Measurements from ENCODE around the gene RNF151.

RNF151 gene

DNA sequence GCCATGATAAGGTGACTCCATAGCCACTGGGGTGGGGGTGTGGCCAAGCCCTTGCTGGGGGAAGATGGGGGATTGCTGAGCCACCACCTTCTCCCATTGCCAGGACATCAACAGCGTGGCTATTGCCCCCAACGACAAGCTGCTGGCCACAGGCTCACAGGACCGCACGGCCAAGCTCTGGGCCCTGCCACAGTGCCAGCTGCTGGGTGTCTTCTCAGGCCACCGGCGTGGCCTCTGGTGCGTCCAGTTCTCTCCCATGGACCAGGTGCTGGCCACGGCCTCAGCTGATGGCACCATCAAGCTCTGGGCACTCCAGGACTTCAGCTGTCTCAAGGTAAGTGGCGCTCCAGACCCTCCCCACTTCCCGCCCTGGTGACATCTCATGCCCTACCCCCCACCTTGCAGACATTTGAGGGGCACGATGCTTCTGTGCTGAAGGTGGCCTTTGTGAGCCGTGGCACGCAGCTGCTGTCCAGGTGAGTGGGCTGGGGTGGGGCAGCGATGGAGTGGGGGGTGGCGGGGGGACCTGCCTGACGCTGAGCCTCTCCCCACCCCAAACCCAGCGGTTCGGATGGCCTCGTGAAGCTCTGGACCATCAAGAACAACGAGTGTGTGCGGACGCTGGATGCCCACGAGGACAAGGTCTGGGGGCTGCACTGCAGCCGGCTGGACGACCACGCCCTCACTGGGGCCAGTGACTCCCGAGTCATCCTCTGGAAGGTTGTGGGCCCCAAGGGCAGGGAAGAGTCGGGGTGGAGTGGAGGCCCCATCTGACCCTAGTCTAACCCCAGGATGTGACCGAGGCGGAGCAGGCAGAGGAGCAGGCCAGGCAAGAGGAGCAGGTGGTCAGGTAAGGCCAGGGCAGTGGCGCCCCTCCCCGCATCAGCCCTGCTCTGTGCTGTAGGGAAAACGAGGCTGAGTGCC is 10.6 kb downstream of the RNF151 start:
- DNase-seq (ENCODE audit: low read depth, low spot score): no peak

DNA sequence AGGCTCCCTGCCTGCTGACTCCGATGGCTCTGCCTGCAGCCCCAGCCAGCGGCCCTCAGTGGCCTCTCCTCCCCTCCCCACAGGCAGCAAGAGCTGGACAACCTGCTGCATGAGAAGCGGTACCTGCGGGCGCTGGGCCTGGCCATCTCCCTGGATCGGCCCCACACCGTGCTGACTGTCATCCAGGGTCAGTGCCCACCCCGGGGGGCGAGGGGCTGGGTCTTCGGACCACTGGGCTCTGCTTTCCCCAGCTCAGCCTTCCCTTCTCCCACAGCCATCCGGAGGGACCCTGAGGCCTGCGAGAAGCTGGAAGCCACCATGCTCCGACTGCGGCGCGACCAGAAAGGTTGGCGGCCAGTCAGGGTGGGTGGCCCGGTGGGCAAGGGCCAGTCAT is 11.2 kb downstream of the RNF151 start:
- no peak for DNase-seq (ENCODE audit: low read depth, low spot score)

DNA sequence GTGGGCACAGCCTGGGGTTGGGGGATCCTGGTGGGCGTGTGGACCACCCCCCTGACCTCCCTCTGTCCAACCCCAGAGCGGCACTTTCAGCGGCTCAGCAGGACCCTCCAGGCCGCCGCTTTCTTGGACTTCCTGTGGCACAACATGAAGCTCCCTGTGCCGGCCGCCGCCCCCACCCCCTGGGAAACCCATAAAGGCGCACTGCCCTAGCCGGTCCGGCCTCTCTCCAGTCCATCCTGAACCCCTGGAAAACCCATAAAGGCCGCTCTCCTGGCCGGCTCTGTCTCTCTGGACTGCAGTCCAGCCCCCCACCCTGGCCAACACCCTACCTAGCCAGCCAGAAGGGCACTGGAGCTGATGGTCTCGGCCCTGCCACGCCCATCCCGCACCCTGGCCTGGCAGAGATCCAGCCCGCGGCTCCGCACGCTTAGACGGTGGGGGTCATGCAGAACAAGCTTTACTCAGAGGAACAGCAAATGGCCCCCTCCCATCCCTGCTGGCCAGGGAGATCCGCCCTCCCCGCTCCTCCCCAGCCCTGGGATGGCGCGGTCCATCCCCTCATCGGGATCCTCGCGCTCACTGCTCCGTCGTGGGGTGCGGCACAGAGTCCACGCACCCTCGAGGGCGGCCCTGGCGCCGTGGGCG is 11.9 kb downstream of the RNF151 start:
- DNase-seq (ENCODE audit: low read depth, low spot score): no peak

DNA sequence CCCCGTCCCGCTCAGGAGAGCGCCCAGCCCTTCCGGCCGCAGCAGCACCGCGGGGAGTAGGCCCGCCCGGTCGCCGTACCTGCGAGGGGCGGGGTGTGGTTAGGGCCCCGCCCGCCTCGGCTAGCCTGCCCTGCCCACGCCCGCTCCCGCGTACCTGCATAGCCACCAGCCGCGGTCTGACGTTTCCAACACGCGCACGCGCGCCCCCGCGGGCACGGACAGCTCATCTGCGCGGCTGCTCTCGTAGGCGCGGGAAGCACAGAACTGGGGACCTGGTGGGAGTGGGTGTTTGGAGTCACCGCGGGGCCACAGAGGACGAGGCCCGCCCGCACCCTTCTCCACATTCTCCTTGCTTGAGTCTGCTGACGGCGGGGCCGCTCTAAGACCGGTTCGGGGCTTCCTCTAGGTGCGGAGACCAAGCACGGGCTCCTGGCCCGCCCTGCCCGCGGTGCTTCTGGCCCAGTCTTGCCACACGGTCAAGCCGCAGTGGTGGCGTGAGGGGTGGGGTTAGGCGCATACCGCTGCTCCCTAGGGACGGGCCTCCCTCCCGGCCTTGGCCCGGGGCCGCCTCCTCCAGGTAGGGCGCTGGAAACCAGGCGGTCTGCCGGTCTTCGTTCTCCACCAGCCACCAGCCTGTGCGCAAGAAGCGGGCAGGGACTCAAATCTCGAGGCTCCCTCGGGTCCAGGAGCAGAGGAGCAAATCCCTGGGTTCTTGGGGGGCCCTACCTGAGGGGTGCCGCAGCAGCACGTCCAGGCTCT is 12.8 kb downstream of the RNF151 start:
- DNase-seq (ENCODE audit: low read depth, low spot score): no peak

DNA sequence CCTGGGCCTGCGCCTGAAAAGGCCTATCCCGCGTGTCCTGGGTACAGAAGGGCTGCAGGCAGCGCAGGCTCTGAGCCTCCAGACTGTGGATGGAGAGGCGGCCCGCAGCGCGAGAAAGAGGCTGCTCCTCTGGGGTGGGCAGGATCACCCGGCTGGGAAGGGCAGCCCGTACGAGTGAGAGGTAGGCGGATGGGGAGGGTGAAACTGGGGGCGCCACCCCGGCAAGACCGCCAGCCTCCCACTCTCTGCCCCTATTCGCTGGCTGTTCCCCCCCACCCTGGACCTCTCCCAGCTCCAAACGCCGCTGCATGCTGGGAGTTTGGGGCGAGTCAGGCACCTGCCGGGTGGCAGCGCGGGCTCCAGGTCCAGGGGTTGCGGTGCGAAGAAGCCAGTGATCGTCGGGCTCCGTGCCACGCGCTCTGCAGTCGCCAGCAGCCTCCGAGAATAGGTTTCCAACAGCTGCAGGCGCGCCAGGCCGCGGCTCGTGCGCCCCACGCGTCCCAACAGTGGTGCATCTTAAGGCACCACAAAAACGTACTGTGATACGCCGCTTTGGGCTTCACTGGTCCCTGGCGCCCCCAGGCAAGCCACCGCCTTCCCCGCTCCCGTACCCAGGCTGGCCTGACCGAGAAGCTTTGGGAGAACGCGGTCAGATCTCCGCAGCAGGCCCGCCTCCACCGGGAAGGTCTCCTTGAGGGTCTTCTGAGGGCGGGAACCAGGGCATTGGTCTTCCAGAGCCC is 13.5 kb downstream of the RNF151 start:
- DNase-seq (ENCODE audit: low read depth, low spot score): no peak

DNA sequence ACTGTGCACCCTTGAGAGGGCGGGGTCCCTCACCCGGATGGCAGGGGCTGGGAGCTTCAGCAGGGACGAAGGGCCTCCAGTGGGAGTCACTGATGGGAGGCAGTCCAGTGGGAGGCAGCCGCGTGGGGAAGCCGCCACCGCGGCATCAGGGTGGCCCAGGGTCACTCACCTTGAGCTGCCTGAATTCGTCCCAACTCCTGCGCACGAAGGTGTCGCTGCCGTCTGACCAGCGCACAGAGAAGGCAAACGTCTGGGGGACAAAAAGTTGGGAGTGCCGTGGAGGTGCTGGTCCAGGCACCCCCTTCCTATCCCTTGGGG is 14.1 kb downstream of the RNF151 start:
- no peak for DNase-seq (ENCODE audit: low read depth, low spot score)

DNA sequence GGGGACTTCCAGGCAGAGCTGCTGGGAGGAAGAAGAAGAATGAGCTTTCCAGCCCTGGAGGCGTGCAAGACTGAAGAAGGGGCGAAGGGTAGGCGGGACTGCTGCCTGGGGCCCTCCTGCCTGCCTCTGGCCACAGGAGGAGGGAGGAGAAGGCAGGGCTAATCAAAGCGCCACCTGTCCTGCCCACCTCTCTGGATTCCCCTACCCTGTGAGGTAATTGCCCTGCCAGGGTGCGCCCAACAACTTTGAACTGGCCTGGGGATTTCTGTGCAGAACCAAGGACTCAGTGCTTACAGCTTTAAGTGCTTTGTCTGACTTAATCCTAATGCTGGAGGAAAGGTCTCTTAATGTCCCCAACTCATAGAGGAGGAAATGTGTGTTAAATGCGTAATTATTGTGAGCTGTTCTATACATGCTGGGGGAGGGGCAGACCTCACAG is 14.8 kb downstream of the RNF151 start, which contains the start of gene NOXO1:
Gene NOXO1, minus strand, starts transcription at position 72 of the 439 bp plus-strand sequence. CDS start 290 bp downstream, outside the sequence.
- no peak for DNase-seq (ENCODE audit: low read depth, low spot score)

DNA sequence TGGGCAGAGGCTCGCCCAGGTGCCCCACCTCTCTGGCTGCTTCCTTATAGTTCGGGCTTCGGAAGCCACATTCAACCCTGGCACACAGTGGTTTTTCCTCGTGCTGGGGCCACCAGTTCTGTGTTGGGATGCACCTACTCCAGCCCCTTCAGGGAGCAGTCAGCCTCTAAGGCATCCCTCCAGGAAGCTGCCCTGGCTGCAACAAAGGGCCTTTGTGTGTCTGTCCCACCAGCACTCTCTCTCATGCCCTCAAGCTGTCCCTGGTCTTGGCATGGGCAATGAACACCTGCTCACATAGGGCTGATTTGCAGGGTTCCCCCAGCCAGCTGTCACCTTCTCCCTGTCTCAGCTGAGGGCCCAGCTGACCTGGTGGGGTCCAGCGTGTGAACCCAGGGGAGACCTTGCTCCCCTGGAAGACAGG is 15.4 kb downstream of the RNF151 start:
- no peak for DNase-seq (ENCODE audit: low read depth, low spot score)

DNA sequence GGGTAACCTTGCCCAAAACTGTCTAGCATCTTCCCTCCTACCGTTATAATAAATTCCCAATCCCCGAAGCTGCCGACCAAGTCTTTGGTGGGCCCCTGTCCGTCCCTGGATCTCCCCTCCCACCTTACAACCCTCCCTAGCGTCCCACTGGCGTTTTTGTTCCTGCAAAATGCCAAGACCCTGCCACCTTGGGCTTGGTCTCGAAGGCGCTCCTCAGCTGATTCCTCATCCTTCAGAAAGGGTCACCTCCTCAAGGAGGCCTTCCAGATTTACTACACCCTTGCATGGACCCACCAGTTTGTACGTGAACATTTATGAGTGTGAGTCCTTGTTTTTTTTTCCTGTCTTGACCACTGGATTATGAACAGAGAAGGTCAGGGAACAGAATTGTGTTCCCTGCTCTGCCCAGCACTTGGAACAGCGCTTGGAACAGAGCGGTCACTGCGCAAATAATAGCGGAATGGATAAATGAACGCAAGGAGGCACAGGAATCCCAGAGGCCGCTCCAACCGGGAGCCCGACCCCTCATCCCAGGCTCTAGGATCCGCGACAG is 16.4 kb downstream of the RNF151 start:
- DNase-seq (ENCODE audit: low read depth, low spot score): no peak

DNA sequence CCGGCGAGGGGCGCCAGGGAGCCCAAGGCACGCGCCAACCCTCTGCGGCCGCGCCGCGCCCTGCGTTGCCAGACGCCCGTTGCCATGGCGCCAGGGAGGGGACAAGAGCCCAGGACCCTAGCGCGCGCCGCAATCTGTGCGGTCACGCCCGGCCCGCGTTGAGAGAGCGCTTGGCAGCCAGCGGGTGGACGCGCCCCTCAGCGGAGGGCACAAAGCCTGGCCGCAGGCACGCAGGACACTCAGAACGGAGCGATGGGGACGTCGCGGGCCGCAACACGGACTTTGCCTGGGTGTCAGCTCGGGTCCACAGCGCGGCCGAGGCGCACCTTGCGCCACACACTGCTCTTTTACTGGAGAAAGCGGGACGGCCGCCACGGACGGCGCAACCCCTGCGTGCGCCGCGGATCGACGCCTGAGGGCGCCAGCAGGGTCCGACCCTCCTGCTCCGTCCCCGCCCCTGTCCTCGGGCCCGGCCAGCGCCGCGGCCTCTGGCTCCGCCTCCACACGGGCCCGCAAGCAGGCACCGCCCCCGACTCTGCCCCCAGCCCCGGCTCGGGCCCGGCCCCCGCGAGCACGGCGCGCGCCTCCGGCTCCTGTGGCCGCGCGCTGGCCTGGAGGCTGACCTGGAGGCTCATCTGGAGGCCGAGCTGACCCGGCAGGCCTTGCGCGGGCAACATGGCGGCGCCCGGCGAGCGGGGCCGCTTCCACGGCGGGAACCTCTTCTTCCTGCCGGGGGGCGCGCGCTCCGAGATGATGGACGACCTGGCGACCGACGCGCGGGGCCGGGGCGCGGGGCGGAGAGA is 17.1 kb downstream of the RNF151 start, which contains the start of gene GFER:
Gene GFER, plus strand, starts transcription at position 650 of the 803 bp plus-strand sequence. Its CDS starts 26 bp downstream, at position 676.
- DNase-seq (ENCODE audit: low read depth, low spot score): no peak

DNA sequence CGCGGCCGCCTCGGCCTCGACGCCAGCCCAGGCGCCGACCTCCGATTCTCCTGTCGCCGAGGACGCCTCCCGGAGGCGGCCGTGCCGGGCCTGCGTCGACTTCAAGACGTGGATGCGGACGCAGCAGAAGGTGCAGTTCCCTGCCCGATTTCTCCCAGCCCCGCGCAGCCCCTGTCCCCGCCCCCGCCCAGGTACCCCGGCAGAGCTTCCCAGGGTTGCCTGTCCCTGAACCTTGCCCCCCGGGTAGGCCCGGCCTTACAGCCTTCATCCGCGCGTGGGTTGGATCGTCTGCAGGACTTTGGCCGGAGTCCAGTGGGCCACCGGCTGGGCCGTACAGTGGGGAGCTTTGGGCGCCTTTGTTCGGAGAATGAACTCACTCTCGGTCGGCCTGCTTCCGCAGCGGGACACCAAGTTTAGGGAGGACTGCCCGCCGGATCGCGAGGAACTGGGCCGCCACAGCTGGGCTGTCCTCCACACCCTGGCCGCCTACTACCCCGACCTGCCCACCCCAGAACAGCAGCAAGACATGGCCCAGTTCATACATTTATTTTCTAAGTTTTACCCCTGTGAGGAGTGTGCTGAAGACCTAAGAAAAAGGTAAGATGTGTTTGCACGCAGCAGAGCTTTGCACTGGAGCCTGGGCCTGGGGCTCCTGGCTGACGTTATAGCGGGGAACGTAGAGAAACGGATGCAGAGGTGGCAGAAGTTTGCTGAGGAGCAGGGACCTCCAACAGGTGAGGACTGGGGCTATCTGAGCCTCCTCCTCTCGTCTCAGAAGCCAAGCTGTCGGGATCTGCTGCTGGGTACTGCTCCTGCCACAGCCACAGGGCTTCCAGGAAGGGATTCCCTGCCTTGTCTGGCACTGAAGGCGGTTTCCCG is 17.9 kb downstream of the RNF151 start:
- no peak for DNase-seq (ENCODE audit: low read depth, low spot score)

DNA sequence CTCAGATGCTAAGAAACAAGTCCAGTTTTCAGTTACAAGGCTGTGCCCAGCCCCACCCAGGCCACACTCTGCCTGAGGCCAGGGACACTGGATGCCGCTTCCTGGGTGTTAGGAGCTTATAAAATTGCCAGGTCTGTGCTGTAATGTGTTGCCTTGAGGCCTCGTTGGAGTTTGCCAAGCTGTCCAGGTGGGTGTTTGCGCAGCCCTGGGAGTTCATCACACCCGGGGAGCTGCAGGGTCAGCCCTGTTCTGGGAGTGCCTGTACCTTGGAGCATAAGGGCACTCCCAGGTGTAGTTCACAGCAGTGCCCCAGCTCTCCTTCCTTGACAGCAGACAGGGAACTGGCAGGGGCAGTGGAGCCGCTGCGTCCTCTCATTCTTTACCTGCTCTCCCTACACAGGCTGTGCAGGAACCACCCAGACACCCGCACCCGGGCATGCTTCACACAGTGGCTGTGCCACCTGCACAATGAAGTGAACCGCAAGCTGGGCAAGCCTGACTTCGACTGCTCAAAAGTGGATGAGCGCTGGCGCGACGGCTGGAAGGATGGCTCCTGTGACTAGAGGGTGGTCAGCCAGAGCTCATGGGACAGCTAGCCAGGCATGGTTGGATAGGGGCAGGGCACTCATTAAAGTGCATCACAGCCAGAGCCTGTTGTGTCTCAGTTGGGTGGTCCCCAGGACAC is 19.0 kb downstream of the RNF151 start:
- DNase-seq (ENCODE audit: low read depth, low spot score): no peak

DNA sequence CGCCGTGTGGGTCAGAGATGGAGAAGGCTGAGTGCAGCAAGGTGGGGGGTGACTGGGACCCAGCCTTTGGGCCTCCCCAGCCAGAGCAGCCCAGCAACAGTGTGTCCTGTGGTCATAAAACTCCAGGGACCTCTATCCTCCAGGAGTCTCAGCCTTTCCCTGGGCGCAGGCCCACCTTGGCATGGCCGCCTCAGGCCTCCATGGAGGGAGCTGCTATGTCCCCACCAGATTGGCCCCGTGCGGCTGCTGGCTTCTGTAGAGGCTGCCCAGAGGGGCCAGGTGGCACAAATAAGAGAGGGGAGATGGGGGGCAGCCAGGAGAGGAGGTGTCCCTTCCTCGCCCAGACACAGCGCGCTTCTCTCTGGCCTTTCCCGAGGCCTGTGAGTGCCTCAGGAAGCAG is 20.5 kb downstream of the RNF151 start:
- DNase-seq (ENCODE audit: low read depth, low spot score): no peak

DNA sequence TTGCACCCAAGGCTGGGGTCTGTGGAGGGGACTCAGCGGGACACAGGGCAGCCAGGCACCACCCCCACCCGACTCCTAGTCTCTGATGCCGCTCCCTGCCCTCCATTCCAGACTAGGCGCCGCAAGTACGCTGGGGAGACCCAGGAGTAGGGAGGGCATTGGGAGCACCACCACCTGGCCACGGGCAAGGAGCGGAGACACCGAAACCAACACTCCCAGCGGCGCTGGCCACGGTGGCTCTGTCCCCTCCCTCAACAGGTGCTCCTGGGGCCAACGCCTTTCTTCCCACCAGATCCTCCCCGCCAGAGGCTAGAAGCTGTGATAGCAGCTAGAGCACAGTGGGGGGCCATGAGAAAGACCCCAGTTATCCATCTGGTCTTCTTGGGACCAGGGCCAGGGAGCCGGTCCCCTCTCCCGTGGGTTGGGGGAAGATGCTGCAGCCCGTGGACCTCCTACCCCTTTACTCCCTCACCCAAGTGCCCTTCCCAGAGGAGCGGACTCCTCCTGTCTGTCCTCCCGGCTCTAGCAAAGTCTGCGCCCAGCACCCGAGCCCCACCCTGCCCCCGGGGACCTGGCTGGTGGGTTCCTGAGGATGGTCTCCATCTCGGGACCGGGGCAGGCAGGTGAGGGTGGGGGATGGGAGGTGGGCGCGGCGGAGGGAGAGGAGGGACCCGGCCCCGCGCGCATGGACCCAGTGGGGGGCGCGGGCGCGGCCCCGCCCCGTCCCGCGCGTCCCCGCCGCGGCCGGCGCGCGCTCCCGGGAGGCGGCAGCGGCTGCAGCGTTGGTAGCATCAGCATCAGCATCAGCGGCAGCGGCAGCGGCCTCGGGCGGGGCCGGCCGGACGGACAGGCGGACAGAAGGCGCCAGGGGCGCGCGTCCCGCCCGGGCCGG is 22.8 kb downstream of the RNF151 start, which contains the start of gene SYNGR3:
Gene SYNGR3, plus strand, starts transcription at position 762 of the 892 bp plus-strand sequence. CDS start 133 bp downstream, outside the sequence.
- no peak for DNase-seq (ENCODE audit: low read depth, low spot score)

DNA sequence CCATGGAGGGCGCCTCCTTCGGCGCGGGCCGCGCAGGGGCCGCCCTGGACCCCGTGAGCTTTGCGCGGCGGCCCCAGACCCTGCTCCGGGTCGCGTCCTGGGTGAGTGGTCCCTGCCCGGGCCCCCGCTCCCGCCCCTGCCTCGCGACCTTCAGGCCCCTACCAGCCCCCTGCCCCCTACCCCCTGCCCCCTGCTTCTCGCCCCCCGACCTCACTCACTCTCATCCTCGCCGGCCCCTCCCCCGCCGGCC is 23.4 kb downstream of the RNF151 start:
- DNase-seq (ENCODE audit: low read depth, low spot score): no peak

DNA sequence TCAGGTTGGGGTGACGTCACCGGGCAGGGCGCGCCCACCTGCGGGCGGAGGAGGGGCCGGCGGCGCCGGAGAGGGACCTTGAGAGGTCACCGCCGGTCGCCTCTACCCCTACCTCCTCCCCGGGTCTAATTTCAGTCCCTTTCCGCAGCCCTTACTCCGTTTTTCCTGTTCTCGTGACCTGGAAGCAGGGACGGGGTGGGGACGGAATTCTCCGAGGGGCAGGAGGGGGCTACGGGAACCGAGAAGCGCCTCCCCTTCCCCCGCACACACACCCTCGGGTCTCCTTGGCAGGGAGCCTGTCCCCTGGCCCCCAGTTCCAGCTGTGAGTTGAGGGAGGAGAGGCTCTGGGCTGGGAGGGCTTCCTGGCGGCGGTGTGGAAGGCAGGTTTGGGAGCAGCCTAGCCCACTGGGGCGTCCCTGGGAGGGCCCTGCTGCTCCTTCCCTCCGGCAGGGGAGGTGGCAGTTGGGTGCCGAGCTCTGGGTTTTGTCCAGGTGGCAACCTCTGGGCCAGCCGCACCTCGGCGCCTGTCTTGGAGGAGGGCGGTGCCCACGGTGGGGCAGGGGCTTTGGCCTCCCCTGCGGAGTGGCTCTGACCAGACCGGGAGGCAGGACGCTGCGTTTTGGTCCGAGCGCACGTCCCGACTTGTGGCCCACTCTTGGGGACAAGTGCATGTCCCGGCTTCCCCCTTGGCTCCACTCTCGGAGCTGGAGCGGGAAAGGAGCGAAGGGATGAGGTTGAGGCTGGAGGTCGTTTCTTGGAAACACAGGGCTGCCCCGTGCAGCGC is 23.9 kb downstream of the RNF151 start:
- no peak for DNase-seq (ENCODE audit: low read depth, low spot score)

DNA sequence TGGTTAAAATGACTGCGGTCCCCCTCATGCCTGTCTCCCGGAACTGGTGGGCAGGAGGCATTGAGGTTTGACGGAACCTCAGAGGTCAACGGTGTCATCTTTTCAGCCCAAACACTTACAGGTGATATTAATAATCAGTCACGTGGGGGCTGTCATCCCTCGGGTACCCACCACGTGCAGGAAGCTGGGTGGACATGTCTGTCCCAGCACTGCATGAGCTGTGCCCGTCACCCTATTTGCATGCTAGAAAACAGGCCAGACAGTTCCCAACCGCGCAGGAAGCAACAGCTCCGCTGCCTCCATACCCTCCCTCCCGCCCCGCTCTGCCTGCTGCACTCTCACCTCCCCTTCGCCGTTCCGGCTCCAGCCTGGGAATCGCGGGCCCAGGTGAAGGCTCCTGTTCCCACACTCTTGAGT is 24.5 kb downstream of the RNF151 start:
- no peak for DNase-seq (ENCODE audit: low read depth, low spot score)

Measured in activated naive CD8-positive, alpha-beta T cell treated with anti-CD3 and anti-CD28 coated beads, Interleukin-2, amount 50 U/mL, for 16 hours (primary cell).